Measurements from ENCODE around the gene AKAP11. TPM values are rescaled to one million over a fixed set of nuclear protein-coding genes. Genes with fewer than 3 reads are reported as not detected.

The AKAP11 gene
- polyA plus RNA-seq, 12 donors = 21.0 to 29.5 (median 24.8) TPM; not detected in 1

- DNase-seq = no peak
Observed at GRCh38 chr13:42334329-42334706, 62.4 kb downstream of the AKAP11 start.

DNA sequence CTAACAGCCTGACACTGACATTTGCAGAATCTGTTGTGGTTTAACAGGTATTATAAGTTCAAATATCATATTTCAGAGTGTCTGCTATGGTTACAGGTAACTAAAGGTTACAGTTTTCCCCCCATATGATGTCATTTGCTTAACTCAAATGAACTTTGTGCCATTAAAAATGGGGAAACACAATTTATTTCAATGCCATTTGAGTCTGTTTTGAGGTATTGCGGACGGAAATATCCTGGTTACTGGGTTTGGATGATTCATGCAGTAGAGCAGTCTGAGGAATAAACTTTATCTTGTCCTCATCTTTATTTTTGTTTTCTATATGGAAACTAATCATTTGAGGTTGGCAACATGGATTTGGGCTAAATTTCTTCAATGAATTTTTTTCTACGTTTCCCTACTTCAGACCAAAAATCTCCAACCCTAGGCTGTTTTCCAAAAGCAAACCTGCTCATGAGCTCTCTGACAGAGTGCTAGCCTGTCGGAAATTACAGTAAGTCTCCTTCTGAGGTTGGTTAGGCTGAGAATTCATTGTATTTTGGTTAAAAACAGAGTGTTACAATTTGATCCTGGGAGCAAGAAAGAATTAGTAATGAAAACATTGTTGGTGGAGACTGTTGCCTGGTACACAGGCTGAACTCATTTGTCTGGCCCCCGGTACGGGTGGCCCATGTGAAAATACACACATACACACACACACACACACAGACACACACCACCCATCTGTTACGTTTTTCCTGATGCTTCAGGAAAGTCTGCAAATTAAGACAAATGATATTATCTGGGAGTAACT, 66.1 kb downstream of the AKAP11 start:
- DNase-seq = no peak

GRCh38 chr13:42345367-42345766, 73.4 kb downstream of the AKAP11 start:
- no peak for DNase-seq

DNA sequence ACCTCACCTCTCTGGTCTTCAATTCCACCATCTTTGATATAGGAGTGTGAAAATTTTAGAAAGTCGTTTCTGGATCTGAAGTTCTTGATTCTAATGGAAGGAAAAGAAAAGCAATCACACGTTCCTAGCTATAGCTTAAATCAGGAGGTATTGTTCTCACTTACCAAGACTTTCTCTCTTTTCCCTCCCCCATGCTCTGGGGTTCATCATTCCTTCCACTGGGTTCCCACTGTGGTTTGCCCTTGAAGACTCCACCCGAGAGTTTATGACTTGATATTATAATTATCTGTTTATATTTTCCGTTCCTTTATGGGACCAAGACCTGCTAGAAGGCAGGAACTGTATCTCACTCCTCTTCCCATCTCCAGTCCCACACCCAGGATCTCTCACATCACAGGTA, 76.6 kb downstream of the AKAP11 start:
- DNase-seq = no peak

DNA sequence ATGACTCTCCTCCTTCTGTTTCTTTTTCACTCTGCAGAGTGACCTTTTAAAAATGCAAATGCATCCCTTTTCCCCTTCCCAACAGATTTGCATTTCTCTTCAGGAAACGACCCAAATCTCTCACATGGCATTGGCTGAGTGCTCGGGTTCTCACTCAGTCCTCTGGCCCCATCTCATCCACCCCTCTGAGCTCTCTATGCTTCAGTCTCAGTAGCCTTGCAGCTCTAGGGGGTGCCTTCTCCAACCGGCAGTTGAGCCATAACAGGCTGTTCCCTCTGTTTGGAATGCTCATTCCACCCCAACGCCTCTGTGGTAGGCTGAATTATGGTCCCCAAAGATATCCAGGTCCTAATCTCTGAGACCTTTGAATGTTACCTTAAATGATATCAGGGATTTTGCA, 78.2 kb downstream of the AKAP11 start:
- DNase-seq = no peak

DNA sequence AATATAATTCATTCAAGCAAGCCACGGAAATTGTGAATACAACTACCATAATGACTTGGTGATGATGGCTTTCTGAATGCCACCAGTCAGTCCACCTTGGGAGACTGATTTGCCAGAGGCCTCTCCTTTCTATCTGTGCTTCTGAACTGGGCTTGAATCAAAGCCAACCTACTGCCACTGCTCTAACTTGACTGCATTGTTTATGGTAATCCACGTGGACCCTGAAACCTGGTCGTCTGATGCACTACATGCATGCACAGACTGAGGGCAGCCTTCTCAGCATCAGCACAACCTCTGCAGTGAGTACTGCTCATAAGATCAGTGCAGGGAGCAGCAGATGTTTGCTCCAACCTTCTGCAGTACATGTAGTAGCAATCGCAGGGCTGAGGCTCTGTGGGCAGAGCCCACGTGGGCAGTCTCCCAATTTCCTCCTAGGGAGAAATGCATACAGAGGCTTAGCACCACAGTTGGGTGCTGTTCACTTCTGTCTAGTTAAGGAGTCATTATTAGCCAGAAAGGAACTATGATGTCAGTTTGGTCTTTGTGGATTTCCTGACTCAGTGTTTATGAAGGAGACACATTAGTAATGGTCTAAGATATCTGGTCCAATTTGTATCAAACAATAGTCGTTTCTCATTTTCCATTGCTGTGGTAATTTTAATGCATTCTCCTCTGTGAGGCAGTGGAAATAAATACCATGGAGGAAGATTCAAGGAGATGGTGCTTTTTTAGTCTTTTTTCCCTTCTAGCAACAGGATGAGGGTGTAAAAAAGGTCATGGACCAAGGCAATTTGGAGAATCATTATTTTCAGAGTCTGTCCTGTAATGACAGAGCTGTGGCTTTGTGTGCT, 82.5 kb downstream of the AKAP11 start:
- peak; percentile 15 for DNase-seq

GRCh38 chr13:42355092-42355485, 83.1 kb downstream of the AKAP11 start:
- DNase-seq = no peak

GRCh38 chr13:42355491-42356183, 83.7 kb downstream of the AKAP11 start:
- DNase-seq = no peak

GRCh38 chr13:42356184-42356575, 84.2 kb downstream of the AKAP11 start:
- no peak for DNase-seq

DNA sequence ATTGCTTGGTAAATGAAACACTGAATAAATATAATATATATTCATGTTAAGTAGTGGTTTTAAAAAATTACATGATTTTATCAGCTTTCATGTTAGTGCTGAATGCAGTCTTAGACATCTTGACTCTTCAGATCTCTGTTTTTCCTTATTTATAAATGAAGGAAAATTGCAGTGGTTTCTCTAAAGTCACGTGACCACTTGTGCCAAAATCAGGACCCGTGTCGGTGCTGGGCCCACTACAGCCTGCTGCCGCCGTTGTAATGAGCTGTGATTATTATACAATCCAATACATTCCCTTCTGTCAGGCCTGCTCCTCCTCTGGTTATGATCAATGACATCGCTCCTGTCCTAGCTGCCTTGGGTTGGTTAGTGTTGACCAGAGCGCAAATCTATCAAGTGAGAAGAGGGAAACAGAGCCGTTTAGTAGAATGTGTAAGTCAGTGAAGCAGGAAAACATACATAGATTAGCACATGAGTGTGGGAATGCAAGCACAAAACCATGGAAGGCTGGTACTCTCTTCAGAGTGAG, 88.2 kb downstream of the AKAP11 start:
- no peak for DNase-seq

GRCh38 chr13:42361701-42362100, 89.7 kb downstream of the AKAP11 start:
- no peak for DNase-seq

GRCh38 chr13:42363941-42364612, 92.1 kb downstream of the AKAP11 start:
- no peak for DNase-seq

GRCh38 chr13:42364613-42365000, 92.7 kb downstream of the AKAP11 start:
- DNase-seq = no peak

DNA sequence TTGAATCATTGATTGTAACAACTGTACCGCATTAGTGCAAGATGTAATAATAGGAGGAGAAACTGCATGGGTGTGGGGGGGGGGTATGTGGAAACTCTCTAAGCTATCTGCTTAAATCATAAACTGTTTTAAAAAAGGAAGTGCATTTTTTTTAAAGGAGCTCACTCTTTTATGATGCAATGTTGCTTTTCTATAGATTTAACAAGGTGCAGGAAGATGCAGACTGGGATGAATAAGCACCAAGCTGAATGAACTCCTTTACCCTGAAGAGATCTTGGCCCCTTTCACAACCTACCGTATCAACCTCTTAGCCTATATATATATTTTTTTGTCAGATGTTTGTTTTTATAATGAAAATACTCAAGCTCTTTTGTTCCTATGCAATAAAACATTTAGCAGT, 95.9 kb downstream of the AKAP11 start:
- DNase-seq = no peak

GRCh38 chr13:42369071-42369797, 97.3 kb downstream of the AKAP11 start:
- DNase-seq = no peak

GRCh38 chr13:42370229-42370628, 98.3 kb downstream of the AKAP11 start:
- DNase-seq = no peak

Other genes starting within 250 kb of the AKAP11 start
- gene DGKH, start 223.5 kb upstream of the AKAP11 start, polyA plus RNA-seq (ENCODE audit: insufficient read length in 12 of 12) = 1 to 10 TPM in 11 of 12 donors, not detected in 1; 2.9 to 6.5 (median 4.3) TPM

Data from muscle of arm (tissue), 12 donors.